HepG2 (cell line): ENCODE results near the gene PLEKHA5. TPM values are rescaled to one million over a fixed set of nuclear protein-coding genes. Genes with fewer than 3 reads are reported as not detected.

Source experiments
- ATAC-seq: fragments of 200-7000 bp; cut with Tn5 transposase; 3 replicates; pipeline ENCODE4 v1.9.1; 2020; ENCODE audit warnings: mild to moderate bottlenecking, moderate library complexity
- BruUV-seq: library from RNA; stranded (reverse); fragments of 400-500 nt; replicated peaks from 2 replicates; lab custom pipeline; 2021; lab: Mats Ljungman, UMichigan
- CTCF ChIA-PET: fragments of 300-600 bp; formaldehyde crosslinking; extraction: SDS; loops from one replicate; lab custom pipeline; 2021; ENCODE audit warnings: low total read pairs, inconsistent platforms, low intra/inter-chr PET ratio; lab: Yijun Ruan, JAX
- POLR2A ChIA-PET: fragments of 350-600 bp; sonication (Branson Sonifier 250); formaldehyde crosslinking; loops from one replicate; lab custom pipeline; 2020; ENCODE audit warnings: antibody characterized with exemption, inconsistent platforms; lab: Yijun Ruan, JAX
- DNase-seq: peaks from one replicate; pipeline ENCODE4 v3.0.0-alpha.2; 2015; ENCODE audit warnings: low spot score
- FAIRE-seq: peaks from 3 replicates; lab custom pipeline; 2011; peaks lifted over from hg19 to GRCh38; lab: Jason Lieb, UNC
- H2AFZ ChIP-seq: one replicate; pipeline ENCODE4 v1.6.1; 2011; ENCODE audit warnings: low read length, inconsistent platforms
- H3K27ac ChIP-seq: fragments of 300-600 bp; 3 replicates; pipeline ENCODE4 v1.8.0; 2011; ENCODE audit warnings: mixed run types, mild to moderate bottlenecking, mixed read lengths, low read length, inconsistent platforms; ENCODE audit not compliant: insufficient read depth; ENCODE audit errors: extremely low read length
- H3K27me3 ChIP-seq, 2 experiments: fragments of 200-600 bp in 1 of 2; 2 replicates in 1 of 2; 3 replicates in 1 of 2; pipeline versions ENCODE4 v1.6.0 to v1.8.0; 2011; ENCODE audit warnings: low read length in 2 of 2, mild to moderate bottlenecking in 2 of 2, moderate library complexity in 2 of 2, inconsistent platforms in 1 of 2; ENCODE audit not compliant: insufficient read depth in 2 of 2, control insufficient read depth in 1 of 2
- H3K36me3 ChIP-seq, 2 experiments: fragments of 200-600 bp in 1 of 2; replicated peaks in 1 of 2; 2 replicates in 1 of 2; 3 replicates in 1 of 2; pipeline versions ENCODE4 v1.5.1 to v1.8.0; 2011; ENCODE audit warnings: low read length in 2 of 2, inconsistent platforms in 1 of 2; ENCODE audit not compliant: insufficient read depth in 2 of 2, control insufficient read depth in 1 of 2
- H3K4me1 ChIP-seq: 2 replicates; pipeline ENCODE4 v1.5.1; 2012; ENCODE audit warnings: low read length, inconsistent platforms; ENCODE audit not compliant: insufficient read depth
- H3K4me2 ChIP-seq: 2 replicates; pipeline ENCODE4 v1.6.0; 2011; ENCODE audit warnings: low read depth, low read length, inconsistent platforms
- H3K4me3 ChIP-seq, 3 experiments: fragments of 200-600 bp in 1 of 3; sonication (generic), shearing (Covaris generic) in 1 of 3; replicated peaks in 1 of 3; 2 replicates each; pipeline ENCODE4 v1.5.1; 2011 to 2016; ENCODE audit warnings: low read length in 3 of 3, inconsistent platforms in 2 of 3, low read depth in 2 of 3, mild to moderate bottlenecking in 2 of 3, control low read depth in 1 of 3, mixed read lengths in 1 of 3; ENCODE audit not compliant: insufficient read depth in 1 of 3
- H3K79me2 ChIP-seq: one replicate; pipeline ENCODE4 v1.6.1; 2011; ENCODE audit warnings: low read length, inconsistent platforms; ENCODE audit not compliant: insufficient read depth
- H3K9ac ChIP-seq: 2 replicates; pipeline ENCODE4 v1.6.0; 2011; ENCODE audit warnings: mild to moderate bottlenecking, low read depth, low read length, inconsistent platforms; ENCODE audit not compliant: insufficient read depth
- H3K9me3 ChIP-seq: 2 replicates; pipeline ENCODE4 v1.5.1; 2012; ENCODE audit warnings: mild to moderate bottlenecking, low read length
- H4K20me1 ChIP-seq: 2 replicates; pipeline ENCODE4 v1.6.0; 2011; ENCODE audit warnings: inconsistent platforms, mild to moderate bottlenecking, low read length, moderate library complexity; ENCODE audit not compliant: insufficient read depth
- ARHGAP35 ChIP-seq: sonication (generic); formaldehyde crosslinking; IDR thresholded peaks from 2 replicates; pipeline ENCODE4 v1.9.0; 2022; ENCODE audit warnings: mild to moderate bottlenecking, inconsistent platforms, moderate library complexity, missing genetic modification reagents, borderline replicate concordance
- CHD4 ChIP-seq: fragments of 200-600 bp; sonication (generic); IDR thresholded peaks from 2 replicates; pipeline ENCODE4 v1.7.0; 2017; ENCODE audit warnings: mild to moderate bottlenecking, low read length, borderline replicate concordance
- DPF2 ChIP-seq: sonication (generic); formaldehyde crosslinking; IDR thresholded peaks from 2 replicates; pipeline ENCODE4 v1.4.0; 2020; ENCODE audit warnings: mild to moderate bottlenecking, low read depth, missing genetic modification reagents, borderline replicate concordance
- GATA4 ChIP-seq: sonication (generic); IDR thresholded peaks from 2 replicates; pipeline ENCODE4 v1.6.1; 2016; ENCODE audit warnings: antibody characterized with exemption, low read depth, borderline replicate concordance
- HDAC6 ChIP-seq: fragments of 200-600 bp; sonication (generic); IDR thresholded peaks from 2 replicates; pipeline ENCODE4 v1.7.0; 2017; ENCODE audit warnings: mild to moderate bottlenecking, antibody characterized with exemption, low read length, low read depth
- IRX3 ChIP-seq: sonication (generic); formaldehyde crosslinking; IDR thresholded peaks from 2 replicates; pipeline ENCODE4 v1.8.1; 2023; ENCODE audit warnings: mild to moderate bottlenecking, low read depth, missing genetic modification reagents, borderline replicate concordance
- NFIC ChIP-seq: IDR thresholded peaks from 2 replicates; pipeline ENCODE4 v1.6.1; 2012; ENCODE audit warnings: mild to moderate bottlenecking, low read length, inconsistent platforms
- TBX3 ChIP-seq: fragments of 450-650 bp; IDR thresholded peaks from 2 replicates; pipeline ENCODE4 v1.6.1; 2017; ENCODE audit warnings: antibody characterized with exemption, mild to moderate bottlenecking, inconsistent platforms, borderline replicate concordance
- ZFP90 ChIP-seq: sonication (generic); formaldehyde crosslinking; IDR thresholded peaks from 2 replicates; pipeline ENCODE4 v1.8.0; 2022; ENCODE audit warnings: missing genetic modification reagents, mild to moderate bottlenecking, inconsistent platforms, borderline replicate concordance
- ZMYM2 ChIP-seq: sonication (generic); formaldehyde crosslinking; IDR thresholded peaks from 2 replicates; pipeline ENCODE4 v1.8.0; 2022; ENCODE audit warnings: mild to moderate bottlenecking, missing genetic modification reagents
- ZMYM3 ChIP-seq: sonication (generic); formaldehyde crosslinking; IDR thresholded peaks from 2 replicates; pipeline ENCODE4 v1.5.1; 2020; ENCODE audit warnings: mild to moderate bottlenecking, missing genetic modification reagents
- ZMYM4 ChIP-seq: sonication (generic); formaldehyde crosslinking; IDR thresholded peaks from 2 replicates; pipeline ENCODE4 v1.8.1; 2023; ENCODE audit warnings: mild to moderate bottlenecking, missing genetic modification reagents
- ZNF292 ChIP-seq: sonication (generic); formaldehyde crosslinking; IDR thresholded peaks from 2 replicates; pipeline ENCODE4 v1.8.1; 2022; ENCODE audit warnings: mild to moderate bottlenecking, low read depth, missing genetic modification reagents, borderline replicate concordance
- ZNF484 ChIP-seq: sonication (generic); formaldehyde crosslinking; IDR thresholded peaks from 2 replicates; pipeline ENCODE4 v1.5.1; 2020; ENCODE audit warnings: mild to moderate bottlenecking, low read depth, missing genetic modification reagents, borderline replicate concordance
- ZNF570 ChIP-seq: sonication (generic); formaldehyde crosslinking; IDR thresholded peaks from 2 replicates; pipeline ENCODE4 v1.4.0; 2020; ENCODE audit warnings: mild to moderate bottlenecking, missing genetic modification reagents, borderline replicate concordance
- ZNF775 ChIP-seq: sonication (generic); formaldehyde crosslinking; IDR thresholded peaks from 2 replicates; pipeline ENCODE4 v1.4.0; 2020; ENCODE audit warnings: missing genetic modification reagents, mild to moderate bottlenecking, moderate library complexity, borderline replicate concordance
- ZZZ3 ChIP-seq: sonication (generic); formaldehyde crosslinking; IDR thresholded peaks from 2 replicates; pipeline ENCODE4 v1.4.0; 2020; ENCODE audit warnings: missing genetic modification reagents, mild to moderate bottlenecking, borderline replicate concordance
- in situ Hi-C: cut with HindIII; loops from 2 replicates; pipeline ENCODE4 v1.10.0; 2017; ENCODE audit warnings: low pct_unique_long_range_greater_than_20kb; ENCODE audit not compliant: extremely low pct_ligation_motif_present
- intact Hi-C: fragments of 100-400 bp; cut with micrococcal nuclease; formaldehyde crosslinking; loops from one replicate; pipeline ENCODE4 v1.10.0; 2022; ENCODE audit not compliant: unreplicated experiment
- polyA plus RNA-seq, 8 experiments: library from polyadenylated mRNA; depleted of rRNA in 3 of 8; stranded (reverse) in 7 of 8; unstranded in 1 of 8; fragments of >200 nt; fragmentation: Illumina TruSeq in 4 of 8; extraction: Trizol in 4 of 8; gene quantifications; 2 replicates each; pipeline versions ENCODE4 v1.2.1 to v1.2.3, GENCODE V29; 2011 to 2016; ENCODE audit warnings: low read depth in 4 of 8, missing spikeins in 1 of 8, mixed read lengths in 1 of 8; ENCODE audit not compliant: insufficient read depth in 1 of 8
- total RNA-seq, 5 experiments: library from RNA; depleted of rRNA; stranded (reverse); fragments of >200 nt; fragmentation: Illumina TruSeq; extraction: Trizol; gene quantifications; 2 replicates each; pipeline ENCODE4 v1.2.3, GENCODE V29; 2016; ENCODE audit warnings: low read depth in 1 of 5
- TF ChIP-seq, protein P1 (sequence below): fragments of 450-650 bp; IDR thresholded peaks from 2 replicates; pipeline ENCODE4 v1.6.1; 2016
- TF ChIP-seq, protein P2 (sequence below): sonication (generic); formaldehyde crosslinking; IDR thresholded peaks from 2 replicates; pipeline ENCODE4 v1.4.0; 2020; ENCODE audit warnings: missing genetic modification reagents, borderline replicate concordance

PLEKHA5 gene
- total and polyA plus RNA-seq, 2 of the 13 experiments (the other 11 are each of a cell fraction or from before 2014, with no cell fraction given): 4.2 to 15.4 TPM

DNA sequence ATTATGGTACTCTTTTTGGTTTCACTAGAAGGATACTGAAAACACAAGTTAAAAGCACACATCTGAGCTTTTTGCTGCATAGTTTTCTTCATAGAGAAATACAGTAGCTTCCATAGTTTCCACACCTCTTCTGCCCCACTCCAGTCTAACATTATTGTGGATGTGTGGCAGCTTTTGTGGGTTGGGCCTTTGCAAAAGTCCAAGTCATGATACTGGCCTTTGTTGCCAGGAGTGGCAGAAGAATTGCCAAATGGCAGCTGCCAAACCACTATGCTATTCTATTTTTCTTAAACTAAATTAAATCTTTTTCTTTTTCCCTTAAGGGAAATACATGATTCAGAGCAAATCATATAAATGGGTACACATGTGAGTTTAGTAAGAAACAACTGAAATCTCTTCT lies 114.8 kb downstream of the PLEKHA5 start:
- no peak overlapping the region for H3K4me3 ChIP-seq
- no peak overlapping the region for H3K27ac ChIP-seq
- ChIA-PET CTCF (no interaction called here), POLR2A (no interaction called here)
- no peak for DNase-seq
- no peaks in the 10 kb centered on the region for H4K20me1 ChIP-seq
- TF ChIP-seq DPF2 (CRISPR knock-in tag) (no peak), ZNF292 (CRISPR knock-in tag) (no peak), ZMYM4 (no peak), ARHGAP35 (CRISPR knock-in tag) (no peak), ZFP90 (CRISPR knock-in tag) (no peak), ZMYM3 (CRISPR knock-in tag) (no peak), ZNF570 (CRISPR knock-in tag) (no peak), GATA4 (no peak), ZNF484 (CRISPR knock-in tag) (no peak), HDAC6 (no peak), ZNF775 (CRISPR knock-in tag) (no peak), TBX3 (no peak), ZZZ3 (CRISPR knock-in tag) (no peak), CHD4 (no peak), ZMYM2 (CRISPR knock-in tag) (no peak), IRX3 (no peak), NFIC (no peak)
- TF ChIP-seq, protein P1, sequence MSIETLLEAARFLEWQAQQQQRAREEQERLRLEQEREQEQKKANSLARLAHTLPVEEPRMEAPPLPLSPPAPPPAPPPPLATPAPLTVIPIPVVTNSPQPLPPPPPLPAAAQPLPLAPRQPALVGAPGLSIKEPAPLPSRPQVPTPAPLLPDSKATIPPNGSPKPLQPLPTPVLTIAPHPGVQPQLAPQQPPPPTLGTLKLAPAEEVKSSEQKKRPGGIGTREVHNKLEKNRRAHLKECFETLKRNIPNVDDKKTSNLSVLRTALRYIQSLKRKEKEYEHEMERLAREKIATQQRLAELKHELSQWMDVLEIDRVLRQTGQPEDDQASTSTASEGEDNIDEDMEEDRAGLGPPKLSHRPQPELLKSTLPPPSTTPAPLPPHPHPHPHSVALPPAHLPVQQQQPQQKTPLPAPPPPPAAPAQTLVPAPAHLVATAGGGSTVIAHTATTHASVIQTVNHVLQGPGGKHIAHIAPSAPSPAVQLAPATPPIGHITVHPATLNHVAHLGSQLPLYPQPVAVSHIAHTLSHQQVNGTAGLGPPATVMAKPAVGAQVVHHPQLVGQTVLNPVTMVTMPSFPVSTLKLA: no peak
- TF ChIP-seq, protein P2, sequence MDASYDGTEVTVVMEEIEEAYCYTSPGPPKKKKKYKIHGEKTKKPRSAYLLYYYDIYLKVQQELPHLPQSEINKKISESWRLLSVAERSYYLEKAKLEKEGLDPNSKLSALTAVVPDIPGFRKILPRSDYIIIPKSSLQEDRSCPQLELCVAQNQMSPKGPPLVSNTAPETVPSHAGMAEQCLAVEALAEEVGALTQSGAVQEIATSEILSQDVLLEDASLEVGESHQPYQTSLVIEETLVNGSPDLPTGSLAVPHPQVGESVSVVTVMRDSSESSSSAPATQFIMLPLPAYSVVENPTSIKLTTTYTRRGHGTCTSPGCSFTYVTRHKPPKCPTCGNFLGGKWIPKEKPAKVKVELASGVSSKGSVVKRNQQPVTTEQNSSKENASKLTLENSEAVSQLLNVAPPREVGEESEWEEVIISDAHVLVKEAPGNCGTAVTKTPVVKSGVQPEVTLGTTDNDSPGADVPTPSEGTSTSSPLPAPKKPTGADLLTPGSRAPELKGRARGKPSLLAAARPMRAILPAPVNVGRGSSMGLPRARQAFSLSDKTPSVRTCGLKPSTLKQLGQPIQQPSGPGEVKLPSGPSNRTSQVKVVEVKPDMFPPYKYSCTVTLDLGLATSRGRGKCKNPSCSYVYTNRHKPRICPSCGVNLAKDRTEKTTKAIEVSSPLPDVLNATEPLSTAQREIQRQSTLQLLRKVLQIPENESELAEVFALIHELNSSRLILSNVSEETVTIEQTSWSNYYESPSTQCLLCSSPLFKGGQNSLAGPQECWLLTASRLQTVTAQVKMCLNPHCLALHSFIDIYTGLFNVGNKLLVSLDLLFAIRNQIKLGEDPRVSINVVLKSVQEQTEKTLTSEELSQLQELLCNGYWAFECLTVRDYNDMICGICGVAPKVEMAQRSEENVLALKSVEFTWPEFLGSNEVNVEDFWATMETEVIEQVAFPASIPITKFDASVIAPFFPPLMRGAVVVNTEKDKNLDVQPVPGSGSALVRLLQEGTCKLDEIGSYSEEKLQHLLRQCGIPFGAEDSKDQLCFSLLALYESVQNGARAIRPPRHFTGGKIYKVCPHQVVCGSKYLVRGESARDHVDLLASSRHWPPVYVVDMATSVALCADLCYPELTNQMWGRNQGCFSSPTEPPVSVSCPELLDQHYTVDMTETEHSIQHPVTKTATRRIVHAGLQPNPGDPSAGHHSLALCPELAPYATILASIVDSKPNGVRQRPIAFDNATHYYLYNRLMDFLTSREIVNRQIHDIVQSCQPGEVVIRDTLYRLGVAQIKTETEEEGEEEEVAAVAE (CRISPR knock-in tag): no peak
- H3K9ac ChIP-seq: no peak overlapping the region
- no peak overlapping the region for H3K4me2 ChIP-seq
- H3K9me3 ChIP-seq: no peaks in the 10 kb centered on the region
- no TSS peak for BruUV-seq
- H3K27me3 ChIP-seq: no peaks in the 10 kb centered on the region
- in situ Hi-C loops (no loop called here), intact Hi-C loops (no loop called here)
- H3K36me3 ChIP-seq: no peaks in the 10 kb centered on the region
- H3K4me1 ChIP-seq: no peaks in the 10 kb centered on the region
- H3K79me2 ChIP-seq: no peaks in the 10 kb centered on the region
- H2AFZ ChIP-seq: no peak overlapping the region
- ATAC-seq: no peak
- no peak for FAIRE-seq
